ENCODE measurements around the gene MEDAG. TPM values are rescaled to one million over a fixed set of nuclear protein-coding genes. Genes with fewer than 3 reads are reported as not detected.
A peak's percentile ranks its signal among the peaks of the same experiment; 100 is the strongest.

Gene MEDAG
- total RNA-seq: 28.0 and 110 TPM in 2 replicates

DNA sequence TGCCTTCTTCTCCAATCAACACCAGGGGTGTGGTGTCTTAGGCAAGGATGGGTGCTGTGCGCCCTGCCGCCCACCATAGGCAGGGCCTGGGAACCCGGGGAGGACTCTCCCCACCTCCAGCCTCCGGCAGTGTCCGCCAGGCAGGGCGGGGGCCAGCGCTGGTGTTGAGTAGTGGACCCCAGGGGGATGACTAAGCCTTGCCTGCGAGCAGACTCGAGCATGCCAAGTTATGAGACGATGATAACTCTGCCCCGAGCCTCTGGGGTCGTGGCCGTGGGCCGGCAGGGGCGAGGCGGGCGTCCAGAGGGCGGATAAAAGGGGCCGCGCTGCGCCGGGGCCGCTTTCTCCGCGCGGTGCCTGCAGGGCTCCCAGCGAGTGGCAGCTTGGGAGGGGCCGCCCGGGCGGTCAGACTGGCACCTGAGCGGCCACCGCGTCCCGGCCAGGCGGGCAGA, at the start of gene MEDAG:
Gene MEDAG (plus strand): TSS at position 340 of the 452 bp plus-strand sequence. CDS start 245 bp downstream, outside the sequence.
- peak; percentile 78 to 92 for DNase-seq (ENCODE audit: low read depth in 2 of 2)

DNA sequence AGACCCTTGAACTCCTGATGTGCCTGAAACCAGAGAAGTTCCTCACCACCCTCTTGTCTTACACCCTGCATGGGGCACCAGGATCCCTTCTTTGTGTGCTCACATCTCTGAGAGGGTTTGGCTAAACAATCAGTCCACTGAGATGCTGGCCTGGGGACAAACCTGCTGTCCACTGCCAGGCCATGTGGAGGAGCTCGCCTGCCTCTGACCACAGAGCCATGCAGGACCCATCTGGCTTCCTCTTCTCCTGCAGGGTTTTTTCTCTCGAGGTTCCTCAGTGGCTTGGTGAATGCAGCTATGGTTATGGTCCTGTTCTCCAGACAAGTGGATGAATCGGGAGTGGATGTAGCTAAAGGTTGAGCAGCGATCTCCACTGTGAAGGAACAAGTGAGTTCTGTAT, 49.1 kb upstream of the MEDAG start:
- DNase-seq (ENCODE audit: low read depth in 2 of 2): no peak

DNA sequence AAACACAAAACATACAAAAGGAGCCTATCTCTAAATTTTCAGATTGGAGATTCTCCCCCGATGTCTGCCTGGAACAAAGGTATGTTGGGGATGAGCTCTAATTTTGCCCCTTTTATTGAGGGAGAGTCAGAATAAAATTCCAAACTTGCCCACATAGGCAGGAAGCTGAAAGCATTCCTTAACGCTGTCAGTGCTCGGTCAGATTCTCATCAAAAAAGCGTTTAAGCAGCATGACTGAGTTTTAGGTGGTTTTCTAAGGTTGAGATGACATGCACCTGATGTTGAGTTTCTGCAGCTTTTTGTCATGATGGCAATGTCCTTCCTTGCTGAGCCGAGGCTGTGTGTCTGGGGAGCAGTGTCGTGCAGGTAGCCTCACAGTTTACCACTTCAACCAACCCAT, 48.4 kb upstream of the MEDAG start:
- DNase-seq (ENCODE audit: low read depth in 2 of 2): no peak

DNA sequence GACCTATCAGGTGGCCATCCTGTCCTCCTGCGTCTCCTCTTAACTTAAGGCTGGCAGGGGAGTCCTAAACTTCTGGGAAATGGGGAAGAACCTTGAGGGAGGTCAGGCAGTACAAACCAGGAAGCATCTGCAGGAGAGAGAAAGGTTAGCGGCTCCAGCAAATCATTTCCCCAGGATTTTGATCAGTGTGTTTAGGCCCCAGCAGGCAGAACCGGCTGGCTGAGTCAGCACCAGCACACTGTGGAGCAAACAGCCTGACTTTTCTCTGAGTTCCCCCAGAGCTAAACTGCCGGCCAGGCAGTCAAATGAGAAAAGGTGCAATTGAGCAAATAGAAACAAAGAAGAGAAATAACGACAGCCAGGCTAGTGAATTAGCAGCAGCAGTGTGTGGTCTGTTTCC, 46.7 kb upstream of the MEDAG start:
- peak in 1 of 2 donors; percentile 43 for DNase-seq (ENCODE audit: low read depth in 2 of 2)

DNA sequence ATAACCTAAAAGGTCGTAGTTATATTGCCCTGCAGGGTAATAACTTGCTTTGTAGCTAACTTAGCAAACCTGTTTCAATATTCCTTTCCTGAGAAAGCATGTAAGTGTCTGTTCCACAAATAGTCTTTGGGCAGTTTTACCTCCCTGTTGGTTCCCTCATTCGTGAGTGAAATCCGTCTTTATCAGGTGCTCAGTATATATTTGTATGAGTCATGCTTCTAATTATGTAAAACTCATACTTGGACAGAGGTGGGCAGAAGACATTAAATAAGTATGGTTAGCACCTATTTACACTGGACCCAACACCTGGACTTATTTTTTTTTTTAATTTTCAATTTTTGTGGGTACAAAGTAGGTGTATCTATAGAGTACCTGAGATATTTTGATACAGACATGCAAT, 44.9 kb upstream of the MEDAG start:
- DNase-seq (ENCODE audit: low read depth in 2 of 2): no peak

DNA sequence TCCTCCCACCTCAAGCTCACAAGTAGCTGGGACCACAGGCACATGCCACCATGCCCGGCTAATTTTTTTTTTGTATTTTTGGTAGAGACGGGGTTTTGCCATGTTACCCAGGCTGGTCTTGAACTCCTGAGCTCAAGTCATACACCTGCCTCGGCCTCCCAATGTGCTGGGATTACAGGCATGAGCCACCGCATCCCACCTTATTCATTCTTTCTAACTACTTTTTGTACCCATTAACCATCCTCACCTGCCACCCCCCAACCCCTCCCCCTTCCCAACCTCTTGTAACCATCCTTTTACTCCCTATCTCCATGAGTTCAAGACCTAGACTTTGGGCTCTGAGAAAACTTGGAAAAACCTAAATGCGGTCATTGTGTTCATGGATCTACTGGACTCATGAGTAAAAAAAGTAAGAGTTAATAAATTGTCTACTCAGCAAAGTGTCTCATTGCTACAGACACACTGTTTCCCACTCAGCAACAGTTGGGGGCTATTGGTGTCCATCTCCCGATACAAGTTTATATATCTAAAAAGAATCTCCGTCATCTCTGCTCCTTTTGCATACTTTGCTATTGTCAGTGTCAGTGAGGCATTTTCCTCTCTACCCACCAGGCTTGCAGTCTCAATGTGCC, 44.1 kb upstream of the MEDAG start:
- no peak for DNase-seq (ENCODE audit: low read depth in 2 of 2)

DNA sequence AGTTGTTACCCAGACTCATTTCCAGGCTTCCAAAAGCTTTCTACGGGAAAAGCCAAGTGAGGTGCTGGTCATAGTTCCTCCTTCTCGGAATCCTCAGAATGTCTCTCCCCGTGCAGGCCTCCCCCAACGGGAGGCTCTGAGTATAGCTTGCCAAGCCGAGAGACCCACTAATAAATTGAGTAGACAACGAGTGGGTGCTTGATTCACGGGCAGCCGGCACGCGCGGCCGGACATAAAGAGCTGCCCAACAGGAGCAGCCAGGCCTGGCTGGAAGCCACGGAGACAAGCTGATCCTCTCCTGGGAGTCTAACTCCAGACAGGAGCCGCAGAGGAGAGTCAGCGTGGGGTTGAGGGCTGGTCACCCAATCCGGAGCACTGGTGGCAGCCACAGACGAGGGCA, 43.4 kb upstream of the MEDAG start:
- no peak for DNase-seq (ENCODE audit: low read depth in 2 of 2)

DNA sequence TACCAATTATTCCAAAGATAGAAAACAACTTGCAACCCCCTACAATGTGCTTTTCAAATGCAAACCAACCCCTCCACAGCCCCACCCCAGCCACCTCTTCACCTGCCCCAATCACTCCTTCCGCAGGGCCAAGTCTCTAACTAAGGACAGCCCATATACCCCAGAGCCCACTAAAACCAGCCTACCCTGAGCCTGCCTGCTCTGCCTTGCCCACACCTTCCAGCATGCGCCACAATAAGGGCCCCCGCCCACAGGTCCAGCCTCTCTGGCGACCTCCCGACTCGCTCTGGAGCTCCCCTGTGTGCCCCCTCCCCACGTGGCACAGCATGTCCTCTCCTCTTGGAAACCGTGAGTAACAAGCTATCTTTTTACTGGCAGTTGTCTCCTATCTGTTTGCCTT, 42.8 kb upstream of the MEDAG start:
- DNase-seq (ENCODE audit: low read depth in 2 of 2): no peak

DNA sequence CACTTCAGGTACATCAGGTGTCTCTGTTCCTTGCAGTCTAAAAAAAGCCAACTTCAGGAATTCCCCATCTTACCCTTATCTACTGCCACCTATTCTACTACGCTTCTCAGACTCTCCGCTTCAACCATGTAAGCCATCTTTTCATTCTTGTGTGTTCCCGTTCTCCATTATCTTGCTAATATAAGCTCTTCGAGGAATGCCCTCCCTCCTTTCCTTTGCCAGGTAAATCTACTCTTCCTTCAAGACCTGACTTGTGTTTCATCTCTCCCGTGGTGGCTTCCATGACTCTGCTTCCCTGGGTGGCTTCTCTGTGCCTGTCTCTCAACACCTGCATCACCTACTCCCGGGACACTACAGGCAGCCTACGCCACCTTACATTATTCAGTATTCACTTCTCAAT, 42.3 kb upstream of the MEDAG start:
- DNase-seq (ENCODE audit: low read depth in 2 of 2): no peak

DNA sequence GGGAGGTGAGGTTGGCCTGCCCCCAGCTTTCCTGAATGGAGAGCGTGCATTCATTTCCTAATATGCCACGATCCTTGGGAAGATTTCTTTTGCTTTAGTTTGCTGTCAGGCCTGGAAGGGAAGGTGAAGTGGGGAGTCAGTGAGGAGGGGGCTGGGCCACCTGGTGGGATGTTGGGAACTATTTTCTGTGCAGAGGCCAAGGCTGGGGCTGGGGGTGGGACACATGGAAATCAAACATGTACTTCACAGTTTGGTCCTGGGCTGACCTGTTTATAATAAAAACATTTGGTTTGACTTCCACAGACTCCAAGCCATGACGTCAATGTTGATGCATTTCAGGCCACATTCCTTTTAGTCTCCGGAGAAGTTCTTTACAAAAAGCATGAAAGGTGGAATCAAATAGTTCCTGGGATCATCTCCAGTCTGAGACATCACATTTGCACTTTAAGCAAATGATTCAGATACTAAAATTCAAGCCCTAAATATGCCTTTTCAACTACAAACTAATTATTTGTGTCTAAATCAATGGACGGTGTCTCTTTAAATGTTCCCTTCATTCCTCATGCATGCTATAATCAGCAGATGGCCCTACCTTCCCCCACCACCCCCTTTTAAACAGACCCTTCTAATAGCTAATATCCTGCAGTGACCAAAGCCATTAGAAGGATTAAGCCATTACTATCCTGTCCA, 41.5 kb upstream of the MEDAG start:
- peak in 1 of 2 donors; percentile 73 for DNase-seq (ENCODE audit: low read depth in 2 of 2)

DNA sequence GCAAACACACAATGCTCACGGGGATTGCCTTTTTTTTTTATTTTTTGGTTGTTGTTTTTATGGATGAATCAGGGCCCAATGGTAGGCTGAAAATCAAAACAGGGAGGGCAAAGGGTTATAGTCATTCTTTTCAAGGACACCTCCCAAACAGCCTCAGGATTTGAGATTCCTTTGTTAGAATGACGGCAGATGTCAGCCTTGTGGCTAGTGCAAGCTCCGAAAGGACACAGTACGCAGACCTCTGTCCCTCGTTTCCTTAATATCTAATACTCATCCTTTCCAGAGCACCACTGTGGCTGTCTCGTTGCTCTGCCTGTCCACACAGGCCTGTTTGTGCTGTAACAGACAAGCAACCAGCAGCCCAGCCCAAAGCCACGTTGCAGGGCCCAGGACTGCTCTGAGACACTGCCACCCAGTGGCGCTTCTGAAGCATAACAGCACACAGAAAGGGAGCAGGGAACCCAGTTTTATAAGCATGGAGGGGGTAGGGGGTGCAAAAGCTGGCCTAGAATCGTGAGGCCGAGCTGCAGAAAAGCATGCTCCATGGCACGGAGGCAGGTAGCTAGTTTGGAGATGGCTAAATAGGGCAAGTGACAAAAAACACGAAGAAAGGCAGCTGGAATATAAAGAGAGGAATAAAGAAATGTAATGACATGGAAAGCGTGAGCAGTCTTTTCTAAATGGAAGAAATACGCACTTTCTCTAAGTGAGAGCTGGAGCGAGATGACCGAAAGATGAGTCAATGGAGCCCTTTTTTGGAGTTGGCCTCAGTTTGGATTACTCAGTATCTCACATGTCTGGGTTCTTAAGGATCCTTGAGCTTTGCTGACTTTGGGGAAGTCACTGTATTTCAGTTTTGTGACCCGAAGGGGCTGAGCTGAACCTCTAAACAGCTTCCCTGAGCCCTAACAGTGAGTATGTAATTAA, 40.7 kb upstream of the MEDAG start:
- DNase-seq (ENCODE audit: low read depth in 2 of 2): peak; percentile 93 to 96

DNA sequence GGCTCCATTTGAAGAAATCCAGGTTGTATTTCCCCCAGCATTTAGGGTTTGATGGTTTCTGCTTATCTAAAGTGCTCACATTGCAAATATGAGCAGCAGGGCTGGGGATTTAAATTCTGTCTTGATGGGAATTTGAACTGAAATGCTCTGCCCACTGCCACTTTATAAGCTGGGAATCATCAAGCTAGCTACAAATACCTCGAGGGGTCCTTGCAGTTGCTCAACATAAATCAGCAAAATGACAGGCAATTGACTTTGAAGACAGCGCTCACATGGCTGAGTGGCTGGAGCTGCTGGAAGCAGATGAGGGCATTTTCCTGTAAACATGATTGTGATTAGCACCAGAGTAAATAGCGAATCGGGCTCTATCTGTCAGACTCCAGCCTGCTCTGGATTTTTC, 39.4 kb upstream of the MEDAG start:
- DNase-seq (ENCODE audit: low read depth in 2 of 2): peak in 1 of 2 donors; percentile 41

DNA sequence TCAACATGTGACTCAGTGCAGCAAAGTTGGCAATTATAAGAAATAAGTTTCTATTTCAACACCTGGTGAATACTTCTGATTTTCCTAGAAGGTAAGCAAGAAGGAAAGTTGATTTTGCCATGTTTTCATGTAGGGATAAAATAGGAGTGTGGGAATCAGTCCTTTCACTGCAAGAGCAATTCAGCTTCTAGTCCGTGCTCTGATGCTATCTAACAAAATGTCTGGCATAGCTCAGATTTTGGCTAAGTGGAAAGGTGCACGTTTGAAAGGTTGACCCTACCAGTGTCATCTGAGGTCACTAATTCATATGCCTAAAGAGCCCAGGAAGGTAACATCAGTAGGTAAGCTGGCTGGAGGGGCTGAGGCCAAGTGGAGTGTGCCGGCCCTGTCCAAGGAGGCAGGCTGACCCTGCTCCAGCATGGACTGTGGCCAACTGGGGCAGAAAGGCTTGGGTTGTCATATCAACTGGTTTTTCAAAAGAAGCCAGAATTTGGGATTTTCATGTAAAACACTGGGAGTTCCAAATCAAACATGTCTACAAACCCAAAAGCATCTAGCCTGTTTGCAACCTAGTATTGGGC, 38.9 kb upstream of the MEDAG start:
- DNase-seq (ENCODE audit: low read depth in 2 of 2): no peak

DNA sequence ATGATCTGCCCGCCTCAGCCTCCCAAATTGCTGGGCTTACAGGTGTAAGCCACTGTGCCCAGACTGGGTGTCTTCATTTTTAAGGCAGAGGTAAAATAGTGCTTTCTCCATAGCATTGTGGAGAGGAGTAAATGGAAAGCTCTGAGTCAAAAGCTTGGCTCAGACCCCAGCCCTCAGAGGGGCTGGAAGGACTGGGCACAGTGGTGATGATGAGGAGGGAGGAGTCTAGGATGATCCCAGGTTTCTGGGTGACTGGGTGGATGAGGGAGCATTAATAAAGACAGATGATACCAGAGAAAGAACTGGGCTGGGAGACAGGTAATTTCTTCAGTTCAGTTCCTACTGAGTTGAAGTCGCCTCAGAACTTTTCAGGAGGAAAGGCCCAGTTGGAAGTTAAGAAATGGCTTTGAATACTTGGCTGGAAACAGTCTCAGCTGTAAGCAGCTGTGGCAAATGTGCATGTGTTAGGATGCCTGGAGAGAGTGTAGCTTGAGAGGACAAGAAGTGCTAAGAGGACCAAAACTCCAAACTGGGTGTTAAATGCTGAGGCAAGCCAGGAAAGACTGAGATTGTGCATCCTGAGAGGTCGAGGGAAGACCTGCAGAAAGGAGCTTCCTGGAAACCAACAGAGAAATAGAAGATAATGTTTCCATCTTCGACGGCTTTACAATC, 37.1 kb upstream of the MEDAG start:
- DNase-seq (ENCODE audit: low read depth in 2 of 2): no peak

DNA sequence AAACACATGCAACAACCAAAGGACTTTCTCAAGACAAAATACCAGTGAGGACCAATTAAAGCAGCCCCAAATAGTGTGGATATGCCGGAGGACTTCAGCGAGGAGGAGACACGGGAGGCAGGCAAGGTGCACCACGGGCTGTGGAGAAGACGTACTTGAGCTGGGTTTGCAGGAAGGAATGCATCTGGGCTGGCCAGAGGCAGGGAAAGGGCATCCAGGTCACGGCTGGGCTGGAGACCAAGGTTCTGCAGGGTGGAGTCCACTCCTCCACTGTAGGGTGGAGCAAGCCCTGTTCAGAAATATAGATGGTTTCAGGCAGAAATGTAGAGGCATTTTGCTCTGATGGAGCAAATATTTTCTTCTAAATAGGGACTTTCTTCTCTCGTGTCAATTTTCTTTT, 36.6 kb upstream of the MEDAG start:
- no peak for DNase-seq (ENCODE audit: low read depth in 2 of 2)

DNA sequence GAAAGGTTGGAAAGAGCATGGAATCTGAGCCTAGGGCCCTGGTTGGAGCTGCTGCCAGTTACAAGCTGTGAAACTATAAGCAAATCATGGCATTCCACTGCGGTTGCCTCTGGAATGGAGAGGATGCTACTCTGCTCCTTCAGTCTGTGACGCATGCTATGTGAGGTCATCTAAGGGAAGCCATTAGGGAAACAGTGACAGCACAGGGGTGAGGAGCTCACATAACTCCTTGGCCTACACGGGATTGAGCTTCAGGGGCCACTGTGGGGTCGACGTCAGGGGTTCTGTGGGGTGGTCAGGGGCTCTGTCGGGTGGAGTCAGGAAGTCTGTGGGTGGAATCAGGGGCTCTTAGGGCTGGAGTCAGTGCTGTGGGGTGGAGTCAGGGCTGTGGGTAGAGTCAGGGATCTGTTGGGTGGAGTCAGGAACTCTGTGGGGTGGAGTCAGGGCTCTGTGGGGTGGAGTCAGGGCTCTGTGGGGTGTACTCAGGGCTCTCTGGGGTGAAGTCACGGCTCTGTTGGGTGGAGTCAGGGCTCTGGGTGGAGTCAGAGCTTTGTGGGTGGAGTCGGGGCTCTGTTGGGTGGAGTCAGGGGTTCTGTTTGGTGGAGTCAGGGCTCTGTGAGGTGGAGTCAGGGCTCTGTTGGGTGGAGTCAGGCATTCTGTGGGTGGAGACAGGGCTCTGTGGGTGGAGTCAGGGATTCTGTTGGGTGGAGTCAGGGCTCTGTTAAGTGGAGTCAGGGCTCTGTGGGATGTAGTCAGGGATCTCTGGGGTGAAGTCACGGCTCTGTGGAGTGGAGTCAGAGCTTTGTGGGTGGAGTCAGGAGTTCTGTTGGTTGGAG, 35.8 kb upstream of the MEDAG start:
- DNase-seq (ENCODE audit: low read depth in 2 of 2): peak in 1 of 2 donors; percentile 94

DNA sequence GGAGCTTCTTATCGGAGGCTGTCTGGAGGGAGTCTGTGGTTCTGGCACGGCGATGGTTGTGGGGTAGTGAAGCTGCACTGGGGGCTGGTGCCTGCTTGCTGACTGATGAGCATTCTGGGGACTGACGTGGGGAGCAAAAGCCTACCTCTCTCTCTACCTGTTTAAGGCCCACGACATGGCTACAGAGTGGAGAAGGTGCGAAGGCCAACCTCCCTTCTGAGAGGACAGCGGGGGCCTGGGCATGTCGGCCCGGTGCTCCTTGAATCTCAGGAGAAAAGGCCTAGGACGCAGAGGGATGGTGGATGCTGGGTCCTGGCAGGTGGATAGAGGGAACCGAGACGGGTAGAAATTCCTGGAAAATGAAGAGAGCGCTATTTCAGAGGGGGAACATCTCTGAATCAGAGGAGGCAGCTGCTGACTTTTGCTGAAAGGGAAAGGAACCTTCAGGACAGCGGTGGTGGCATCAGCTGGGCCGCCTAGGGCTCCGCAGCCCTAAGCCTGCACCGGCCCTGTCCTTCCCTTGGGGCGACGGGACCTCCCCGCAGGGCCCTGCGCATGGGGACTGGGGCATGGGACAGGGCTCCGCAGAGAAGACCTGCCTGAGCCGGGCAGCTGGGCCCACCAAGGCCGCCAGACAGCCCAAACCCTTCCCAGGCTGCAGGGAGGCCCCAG, 35.0 kb upstream of the MEDAG start:
- DNase-seq (ENCODE audit: low read depth in 2 of 2): no peak

DNA sequence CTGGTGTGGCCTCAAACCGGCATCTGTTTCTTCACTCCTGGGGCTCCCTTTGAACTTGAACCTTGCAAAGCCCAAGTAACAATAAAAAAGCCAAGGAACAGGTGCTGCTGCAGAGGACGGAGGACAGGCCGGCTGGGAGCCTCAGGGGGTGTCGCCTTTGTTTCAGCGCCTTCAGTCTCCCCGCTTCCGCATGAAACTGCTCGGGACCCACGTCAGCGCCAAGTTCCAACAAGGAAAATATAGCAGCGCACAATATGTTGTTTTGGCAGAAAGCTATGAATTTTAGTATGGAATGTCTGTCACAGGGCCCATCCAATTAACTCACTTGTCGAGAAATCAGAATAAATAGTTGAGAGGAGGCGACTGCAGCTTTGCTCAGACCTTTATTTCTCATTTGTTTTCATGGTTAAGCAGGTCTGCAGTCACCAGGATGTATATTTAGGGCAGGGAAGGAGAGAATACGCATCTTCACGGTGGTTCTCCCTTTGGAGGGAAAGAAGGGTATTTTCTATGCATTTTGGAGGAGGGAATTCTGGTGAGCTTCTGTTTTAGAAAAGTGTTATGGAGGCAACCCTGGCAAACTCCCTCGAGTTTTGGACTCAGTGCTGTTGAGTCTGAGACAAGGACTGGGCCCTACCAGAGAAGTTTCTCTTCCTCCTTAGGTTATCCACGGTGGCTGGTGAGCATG, 34.3 kb upstream of the MEDAG start:
- no peak for DNase-seq (ENCODE audit: low read depth in 2 of 2)

DNA sequence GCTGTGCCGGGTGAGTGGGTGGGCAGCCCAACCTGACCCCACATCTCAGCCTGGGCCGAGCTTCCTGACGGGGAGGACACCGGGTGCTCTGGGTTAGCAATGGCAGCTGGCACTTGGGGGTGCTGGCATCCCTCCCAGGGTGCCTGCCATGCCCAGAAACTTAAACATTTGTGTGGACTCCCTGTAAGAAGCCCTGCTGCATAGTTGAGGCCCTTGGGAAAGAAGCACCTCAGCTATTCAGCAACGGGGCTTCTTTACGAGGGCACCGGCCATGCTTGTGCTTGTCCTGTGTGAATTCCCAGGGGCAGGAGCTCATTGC, 33.8 kb upstream of the MEDAG start:
- DNase-seq (ENCODE audit: low read depth in 2 of 2): no peak

Data from dermis microvascular lymphatic vessel endothelial cell (primary cell).